Measurements from ENCODE around the gene HTR1A. TPM values are rescaled to one million over a fixed set of nuclear protein-coding genes. Genes with fewer than 3 reads are reported as not detected.

HTR1A gene
- total and polyA plus RNA-seq, 12 donors: not detected

- TF ChIP-seq CTCF (IDR thresholded peaks at IDR 0.05): no peak
- intact Hi-C loops (cut with DNase I): no loop called here
- Histone ChIP-seq H3K4me1 (no peaks in the 10 kb centered on the region), H3K4me3 (no peak overlapping the region), H3K27ac (no peak overlapping the region), H3K27me3 (no peaks in the 10 kb centered on the region), H3K9me3 (peaks cover 0 to 5% (median 0%) of the 10 kb centered on the region in 11 donors), H3K36me3 (no peaks in the 10 kb centered on the region)
- DNase-seq (no peak), ATAC-seq (no peak)
- WGBS, 2 donors: 95 to 96% methylated on average over 1 of the region's 1 CpG
These were observed 50.4 kb downstream of the HTR1A start for GRCh38 chr5:63911871-63912270.

Other genes with a start within 250 kb of the HTR1A start
- 10 to 100 TPM; 12.0 to 20.6 (median 14.1) TPM for gene RNF180, start 203.4 kb upstream of the HTR1A start, total RNA-seq
- gene RNF180, start 203.4 kb upstream of the HTR1A start, polyA plus RNA-seq: 1 to 10 TPM; 1.0 to 3.1 TPM